ENCODE measurements around the gene WDR26.

The WDR26 gene

DNA sequence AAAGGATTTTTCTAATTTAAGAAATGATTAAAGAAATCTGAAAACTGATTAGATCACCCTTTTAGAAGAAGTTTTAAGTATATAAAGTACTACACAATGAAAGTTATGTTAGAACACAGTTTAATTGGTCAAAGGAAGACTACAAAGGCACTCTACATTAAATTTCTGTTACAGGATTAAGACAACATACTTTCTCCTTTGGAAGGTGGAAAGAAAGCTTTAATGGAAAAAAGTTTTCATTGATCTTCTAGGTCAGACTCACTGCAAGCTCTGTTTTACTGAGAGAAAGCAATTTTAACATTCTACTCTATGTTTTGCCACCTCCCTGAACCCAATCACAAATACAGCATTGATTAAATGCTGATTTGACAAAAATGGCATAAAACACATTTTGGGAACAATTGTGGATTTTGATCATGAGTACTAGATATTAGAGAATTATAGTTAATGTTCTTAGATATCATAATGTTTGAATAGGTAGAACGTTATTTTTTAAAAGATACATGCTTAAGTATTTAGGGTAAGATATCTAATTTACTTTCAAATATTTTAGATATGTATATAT is 32.0 kb downstream of the WDR26 start:
- Mint-ChIP-seq H3K27me3 (no peaks in the 10 kb centered on the region), H3K9me3 (no peaks in the 10 kb centered on the region), H3K4me1 (ENCODE audit: low read depth) (peaks cover 8% of the 10 kb centered on the region), H3K27ac (no peak overlapping the region), H3K36me3 (ENCODE audit: low read depth) (peaks cover 96% of the 10 kb centered on the region), H3K4me3 (no peak overlapping the region)
- intact Hi-C loops (cut with micrococcal nuclease), result no loop called here

- intact Hi-C loops (cut with micrococcal nuclease), result no loop called here
- Mint-ChIP-seq H3K27me3 (no peaks in the 10 kb centered on the region), H3K36me3 (ENCODE audit: low read depth) (peaks cover 96% of the 10 kb centered on the region)
Measured at GRCh38 chr1:224399887-224400286, 34.7 kb downstream of the WDR26 start.

GRCh38 chr1:224393294-224393693 is 41.3 kb downstream of the WDR26 start:
- Mint-ChIP-seq H3K27me3 (no peaks in the 10 kb centered on the region), H3K36me3 (ENCODE audit: low read depth) (peaks cover 99% of the 10 kb centered on the region), H3K4me1 (ENCODE audit: low read depth) (no peaks in the 10 kb centered on the region), H3K4me3 (no peak overlapping the region), H3K27ac (no peak overlapping the region), H3K9me3 (no peaks in the 10 kb centered on the region)
- intact Hi-C loops (cut with micrococcal nuclease), result no loop called here

More at GRCh38 chr1:224399887-224400286, 34.7 kb downstream of the WDR26 start:
- Mint-ChIP-seq H3K4me1 (ENCODE audit: low read depth) (no peaks in the 10 kb centered on the region), H3K9me3 (no peaks in the 10 kb centered on the region), H3K27ac (no peak overlapping the region), H3K4me3 (no peak overlapping the region)

- no peaks in the 10 kb centered on the region for H3K27me3 Mint-ChIP-seq
- intact Hi-C loops (cut with micrococcal nuclease), result no loop called here
- peaks cover 99% of the 10 kb centered on the region for H3K36me3 Mint-ChIP-seq (ENCODE audit: low read depth)
- H3K4me3 Mint-ChIP-seq, result no peak overlapping the region
- no peak overlapping the region for H3K27ac Mint-ChIP-seq
- H3K9me3 Mint-ChIP-seq, result no peaks in the 10 kb centered on the region
- H3K4me1 Mint-ChIP-seq (ENCODE audit: low read depth), result no peaks in the 10 kb centered on the region
Measured at GRCh38 chr1:224392411-224393249, 42.0 kb downstream of the WDR26 start.

DNA sequence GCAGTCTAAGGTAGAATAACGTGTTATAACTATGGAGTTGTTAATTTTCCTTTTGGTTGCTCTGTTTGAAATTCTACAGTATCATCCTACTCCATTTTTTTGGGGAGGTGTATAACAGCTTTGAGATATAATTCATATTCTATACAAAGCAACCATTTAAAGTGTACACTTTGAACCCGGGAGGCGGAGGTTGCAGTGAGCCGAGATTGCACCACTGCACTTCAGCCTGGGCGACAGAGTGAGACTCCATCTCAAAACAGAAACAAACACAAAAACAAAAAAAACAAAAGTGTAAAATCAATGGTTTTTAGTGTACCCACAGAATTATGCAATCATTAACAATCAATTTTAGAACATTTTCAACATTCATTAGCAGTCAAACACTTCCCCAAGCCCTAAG is 44.1 kb downstream of the WDR26 start:
- Mint-ChIP-seq H3K9me3 (no peaks in the 10 kb centered on the region), H3K27me3 (no peaks in the 10 kb centered on the region), H3K4me3 (no peak overlapping the region), H3K36me3 (ENCODE audit: low read depth) (peaks cover 96% of the 10 kb centered on the region), H3K4me1 (ENCODE audit: low read depth) (no peaks in the 10 kb centered on the region), H3K27ac (no peak overlapping the region)
- intact Hi-C loops (cut with micrococcal nuclease), result no loop called here

DNA sequence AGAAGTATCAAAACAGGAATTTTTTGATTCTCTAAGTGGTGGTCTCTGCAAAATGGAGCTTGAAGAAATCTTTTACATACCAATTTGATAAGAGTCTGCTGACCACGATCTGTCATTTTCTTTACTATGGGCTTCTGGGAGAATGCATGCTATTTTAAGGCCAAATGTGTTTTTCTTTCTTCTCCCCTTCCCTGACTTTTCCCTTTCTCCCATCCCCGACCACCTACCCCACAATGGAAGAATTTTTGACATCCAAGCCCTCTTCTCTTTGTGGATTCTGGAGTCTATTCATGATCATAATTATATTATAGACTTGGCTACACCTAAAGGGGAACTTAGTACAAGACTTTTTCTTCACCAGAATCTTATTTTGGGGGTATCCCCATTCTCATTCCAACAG is 46.7 kb downstream of the WDR26 start:
- Mint-ChIP-seq H3K9me3 (no peaks in the 10 kb centered on the region), H3K4me1 (ENCODE audit: low read depth) (peaks cover 16% of the 10 kb centered on the region), H3K27me3 (no peaks in the 10 kb centered on the region), H3K4me3 (no peak overlapping the region), H3K36me3 (ENCODE audit: low read depth) (peaks cover 92% of the 10 kb centered on the region), H3K27ac (no peak overlapping the region)
- intact Hi-C loops (cut with micrococcal nuclease), result loop anchor here (5.0 to 10.0 kb wide), 2 partner anchors 34 to 613 kb away; no protein-coding TSS in a partner anchor

- H3K9me3 Mint-ChIP-seq, result no peaks in the 10 kb centered on the region
- H3K4me1 Mint-ChIP-seq (ENCODE audit: low read depth), result peaks cover 16% of the 10 kb centered on the region
- intact Hi-C loops (cut with micrococcal nuclease), result loop anchor here (5.0 to 10.0 kb wide), 2 partner anchors 35 to 613 kb away; no protein-coding TSS in a partner anchor
- no peak overlapping the region for H3K4me3 Mint-ChIP-seq
- H3K27me3 Mint-ChIP-seq, result no peaks in the 10 kb centered on the region
- no peak overlapping the region for H3K27ac Mint-ChIP-seq
- peaks cover 89% of the 10 kb centered on the region for H3K36me3 Mint-ChIP-seq (ENCODE audit: low read depth)
Measured at GRCh38 chr1:224387302-224387912, 47.2 kb downstream of the WDR26 start.

GRCh38 chr1:224383218-224383617 is 51.4 kb downstream of the WDR26 start:
- H3K9me3 Mint-ChIP-seq, result no peaks in the 10 kb centered on the region
- H3K27ac Mint-ChIP-seq, result peak overlapping the region; percentile 63
- H3K36me3 Mint-ChIP-seq (ENCODE audit: low read depth), result peaks cover 54% of the 10 kb centered on the region
- H3K27me3 Mint-ChIP-seq, result no peaks in the 10 kb centered on the region
- intact Hi-C loops (cut with micrococcal nuclease), result loop anchor here (10.0 kb wide), 1 partner anchor 608 kb away; no protein-coding TSS in a partner anchor
- H3K4me3 Mint-ChIP-seq, result no peak overlapping the region
- H3K4me1 Mint-ChIP-seq (ENCODE audit: low read depth), result peaks cover 43% of the 10 kb centered on the region

GRCh38 chr1:224381880-224382548 is 52.6 kb downstream of the WDR26 start:
- Mint-ChIP-seq H3K9me3 (no peaks in the 10 kb centered on the region), H3K4me3 (no peak overlapping the region), H3K4me1 (ENCODE audit: low read depth) (peaks cover 47% of the 10 kb centered on the region), H3K27ac (no peak overlapping the region), H3K36me3 (ENCODE audit: low read depth) (peaks cover 56% of the 10 kb centered on the region), H3K27me3 (no peaks in the 10 kb centered on the region)
- intact Hi-C loops (cut with micrococcal nuclease), result loop anchor here (10.0 kb wide), 1 partner anchor 607 kb away; no protein-coding TSS in a partner anchor

GRCh38 chr1:224380003-224380402 is 54.6 kb downstream of the WDR26 start:
- no peak overlapping the region for H3K27ac Mint-ChIP-seq
- no peaks in the 10 kb centered on the region for H3K27me3 Mint-ChIP-seq
- H3K4me3 Mint-ChIP-seq, result peak overlapping the region; percentile 13
- peaks cover 56% of the 10 kb centered on the region for H3K36me3 Mint-ChIP-seq (ENCODE audit: low read depth)
- H3K9me3 Mint-ChIP-seq, result no peaks in the 10 kb centered on the region
- intact Hi-C loops (cut with micrococcal nuclease), result loop anchor here (10.0 kb wide), 1 partner anchor 605 kb away; no protein-coding TSS in a partner anchor
- H3K4me1 Mint-ChIP-seq (ENCODE audit: low read depth), result peaks cover 57% of the 10 kb centered on the region

GRCh38 chr1:224378855-224379631 is 55.6 kb downstream of the WDR26 start:
- no peak overlapping the region for H3K4me3 Mint-ChIP-seq
- peak overlapping the region; percentile 18 for H3K27ac Mint-ChIP-seq
- H3K36me3 Mint-ChIP-seq (ENCODE audit: low read depth), result peaks cover 56% of the 10 kb centered on the region
- H3K4me1 Mint-ChIP-seq (ENCODE audit: low read depth), result peaks cover 54% of the 10 kb centered on the region
- no peaks in the 10 kb centered on the region for H3K27me3 Mint-ChIP-seq
- intact Hi-C loops (cut with micrococcal nuclease), result loop anchor here (10.0 kb wide), 1 partner anchor 94 kb away; no protein-coding TSS in a partner anchor
- no peaks in the 10 kb centered on the region for H3K9me3 Mint-ChIP-seq

DNA sequence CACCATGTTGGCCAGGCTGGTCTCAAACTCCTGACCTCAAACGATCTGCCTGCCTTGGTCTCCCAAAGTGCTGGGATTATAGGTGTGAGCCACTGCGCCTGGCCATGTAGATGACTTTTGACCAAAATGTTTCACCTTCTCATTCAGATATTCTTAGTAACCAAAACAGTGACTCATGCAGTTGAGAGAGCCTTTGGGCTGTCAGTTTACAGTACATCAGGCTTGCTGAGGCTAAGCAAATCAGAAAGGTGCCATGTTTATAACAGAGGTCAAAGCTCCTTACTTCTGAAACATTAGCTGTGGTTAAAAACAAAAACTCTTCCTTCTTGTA is 57.0 kb downstream of the WDR26 start:
- Mint-ChIP-seq H3K36me3 (ENCODE audit: low read depth) (peaks cover 63% of the 10 kb centered on the region), H3K9me3 (no peaks in the 10 kb centered on the region)

GRCh38 chr1:224375059-224375458 is 59.5 kb downstream of the WDR26 start:
- no peaks in the 10 kb centered on the region for H3K9me3 Mint-ChIP-seq
- H3K27ac Mint-ChIP-seq, result no peak overlapping the region
- intact Hi-C loops (cut with micrococcal nuclease), result loop anchor here (10.0 kb wide), 1 partner anchor 90 kb away; no protein-coding TSS in a partner anchor
- peaks cover 36% of the 10 kb centered on the region for H3K4me1 Mint-ChIP-seq (ENCODE audit: low read depth)
- no peak overlapping the region for H3K4me3 Mint-ChIP-seq
- H3K27me3 Mint-ChIP-seq, result no peaks in the 10 kb centered on the region
- peaks cover 81% of the 10 kb centered on the region for H3K36me3 Mint-ChIP-seq (ENCODE audit: low read depth)

More for the DNA sequence above, 57.0 kb downstream of the WDR26 start:
- Mint-ChIP-seq H3K27ac (no peak overlapping the region), H3K27me3 (no peaks in the 10 kb centered on the region), H3K4me1 (ENCODE audit: low read depth) (peaks cover 49% of the 10 kb centered on the region), H3K4me3 (no peak overlapping the region)
- intact Hi-C loops (cut with micrococcal nuclease), result loop anchor here (10.0 kb wide), 1 partner anchor 93 kb away; no protein-coding TSS in a partner anchor

Data from dendritic cell treated with granulocyte-macrophage colony-stimulating factor and Interleukin-4, amounts not matched to agents 40 ng/mL and 50 ng/mL, for 4 days (primary cell).